ENCODE data around the gene C1QTNF3. TPM values are rescaled to one million over a fixed set of nuclear protein-coding genes. Genes with fewer than 3 reads are reported as not detected.
A peak's percentile ranks its signal among the peaks of the same experiment; 100 is the strongest.

The C1QTNF3 gene
- polyA plus RNA-seq, 3 donors: 49.1 to 72.3 (median 51.5) TPM

DNA sequence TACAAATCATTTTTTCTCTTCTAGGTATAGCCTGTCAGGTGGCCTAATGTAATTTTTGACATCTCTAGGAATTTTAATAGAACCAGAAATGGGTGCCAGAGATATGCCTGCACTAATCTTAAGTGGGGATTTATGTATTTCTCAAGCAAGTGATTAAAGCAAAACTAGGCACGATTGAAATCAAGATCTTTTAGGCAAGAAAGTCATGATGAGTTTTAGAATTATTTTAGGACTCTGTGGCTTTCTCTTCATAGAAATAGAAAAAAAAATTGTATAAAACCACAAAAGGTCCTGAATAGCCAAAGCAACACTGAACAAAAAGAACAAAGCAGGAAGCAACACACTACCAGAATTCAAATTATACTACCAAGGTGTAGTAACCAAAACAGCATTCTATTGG, 34.2 kb downstream of the C1QTNF3 start:
- no peak for DNase-seq (ENCODE audit: extremely low read depth in 1 of 11, low read depth in 9 of 11, low spot score in 4 of 11)

DNA sequence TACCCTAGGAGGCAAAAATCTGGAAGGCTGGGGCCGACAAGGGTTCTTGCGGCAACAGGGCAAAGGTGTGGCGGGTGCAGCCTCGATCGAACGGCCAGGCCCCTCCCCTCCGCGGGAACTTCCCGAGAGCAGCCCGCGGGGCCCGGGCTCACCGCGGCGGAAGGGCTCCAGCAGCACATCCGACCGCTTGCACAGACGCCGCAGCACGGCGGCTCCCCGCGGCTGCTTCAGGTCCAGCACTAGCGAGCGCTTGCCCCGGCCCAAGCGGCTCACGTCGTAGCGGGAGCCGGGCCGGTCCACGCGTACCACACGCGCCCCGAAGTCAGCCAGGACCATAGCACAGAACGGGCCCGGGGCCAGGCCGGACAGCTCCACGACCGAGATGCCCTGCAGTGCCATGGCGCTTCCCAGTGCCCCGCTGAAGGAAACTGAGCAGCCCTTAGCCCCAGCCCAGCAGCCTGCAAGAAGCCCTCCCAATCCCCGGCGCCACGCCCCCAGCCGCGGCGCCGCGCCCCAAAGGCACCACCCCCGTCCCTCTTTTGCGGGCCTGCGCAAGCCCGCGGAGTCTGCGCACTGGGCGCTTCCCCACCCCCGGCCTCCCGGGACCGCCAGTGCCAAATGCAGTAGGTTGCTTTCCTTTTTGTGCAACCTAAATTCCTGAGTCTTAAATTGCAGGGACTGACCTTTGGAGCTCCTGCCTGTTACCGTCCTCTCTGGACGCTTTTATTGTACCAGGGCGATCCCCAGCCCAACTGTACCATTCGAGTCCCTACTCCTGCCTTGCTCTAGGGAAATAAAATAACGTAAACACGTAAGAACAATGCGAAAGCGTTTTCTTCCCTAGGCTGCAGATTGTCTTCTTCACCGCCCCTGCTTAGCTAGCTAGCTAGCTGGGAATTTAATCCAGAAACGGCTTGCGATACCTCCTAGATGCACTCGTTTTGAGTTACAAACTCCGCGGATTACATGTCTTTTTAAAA, 35.1 kb downstream of the C1QTNF3 start, which contains the start of gene AMACR:
Gene AMACR (minus strand): TSS at position 430 of the 980 bp plus-strand sequence. CDS start 31 bp downstream, at position 399.
- DNase-seq (ENCODE audit: extremely low read depth in 1 of 11, low read depth in 9 of 11, low spot score in 4 of 11): peak; percentile 80 to 95 (median 91)

DNA sequence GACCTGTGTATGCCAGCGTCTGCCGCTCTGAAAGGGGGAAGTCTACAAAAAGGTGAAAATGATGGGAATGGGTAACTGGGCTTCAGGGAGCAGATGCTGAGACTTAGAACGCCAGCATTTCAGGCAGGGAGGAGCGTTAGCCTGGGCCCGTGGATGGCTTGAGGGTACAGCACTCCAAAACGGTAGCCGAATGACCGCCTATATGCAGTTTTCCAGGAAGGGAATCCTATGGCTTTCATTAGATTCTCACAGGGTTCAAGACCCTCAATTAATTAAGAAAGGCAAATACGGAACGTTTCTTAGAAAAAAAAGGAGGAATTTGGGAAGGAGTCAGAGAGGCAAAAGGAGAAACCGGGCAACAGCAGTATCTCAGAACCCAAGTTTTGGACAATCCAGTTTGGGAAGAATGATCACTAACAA, 35.8 kb downstream of the C1QTNF3 start:
- DNase-seq (ENCODE audit: extremely low read depth in 1 of 11, low read depth in 9 of 11, low spot score in 4 of 11): no peak

DNA sequence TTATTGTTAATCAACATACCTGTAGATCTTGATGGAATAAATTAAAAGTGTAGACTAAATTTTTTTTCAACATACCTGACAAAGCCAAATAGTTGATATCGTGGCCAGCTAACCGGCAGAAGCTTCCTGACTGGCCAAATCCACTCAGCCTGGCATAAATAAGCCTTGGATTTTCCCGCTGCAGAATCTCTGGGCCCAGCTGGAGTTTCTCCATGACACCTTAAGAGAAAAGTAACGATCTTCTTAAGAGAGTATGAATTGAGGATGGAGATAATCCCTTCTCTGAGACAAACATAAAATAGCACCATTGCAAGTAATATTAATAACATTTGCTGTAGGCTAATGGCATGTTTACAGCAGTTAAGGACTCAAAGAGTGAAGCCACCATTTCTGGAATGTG, 37.3 kb downstream of the C1QTNF3 start:
- DNase-seq (ENCODE audit: extremely low read depth in 1 of 11, low read depth in 9 of 11, low spot score in 4 of 11): no peak

DNA sequence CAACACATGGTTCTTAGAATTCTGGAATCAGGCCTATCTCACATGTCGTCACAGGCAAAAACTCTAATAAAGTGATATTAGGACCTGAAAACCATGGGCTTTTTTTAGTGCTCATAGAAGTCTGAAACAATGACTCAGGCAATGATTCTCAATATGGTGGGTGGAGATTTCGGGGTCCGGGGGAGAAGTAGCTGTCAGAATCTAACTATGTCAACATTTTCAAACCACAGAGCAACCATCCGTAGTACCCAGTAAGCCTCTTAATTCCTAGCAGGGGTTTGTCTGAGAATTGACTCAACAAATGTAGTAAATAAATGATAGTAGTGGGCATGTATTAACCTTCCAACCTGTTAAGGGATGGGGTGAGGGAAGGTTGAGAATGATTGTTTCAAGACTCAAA, 37.8 kb downstream of the C1QTNF3 start:
- DNase-seq (ENCODE audit: extremely low read depth in 1 of 11, low read depth in 9 of 11, low spot score in 4 of 11): no peak

DNA sequence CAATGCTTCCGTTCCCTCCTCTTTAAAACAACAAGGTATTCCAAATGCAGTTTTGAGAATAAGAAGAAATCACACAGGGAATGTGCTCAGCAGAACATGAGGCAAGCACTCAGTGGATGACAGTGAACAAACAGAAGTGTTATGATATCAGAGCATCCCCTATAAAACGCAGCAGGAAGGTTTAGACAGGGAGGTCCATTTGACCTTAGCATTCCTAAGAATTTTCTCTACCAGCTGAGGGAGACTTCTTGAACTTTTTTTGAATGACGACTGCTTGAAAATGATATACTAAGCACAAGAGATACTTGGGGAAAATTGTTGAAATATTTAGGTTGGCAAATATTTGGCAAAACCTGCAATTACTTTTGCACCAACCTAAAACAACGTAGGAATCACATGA, 39.1 kb downstream of the C1QTNF3 start:
- no peak for DNase-seq (ENCODE audit: extremely low read depth in 1 of 11, low read depth in 9 of 11, low spot score in 4 of 11)

DNA sequence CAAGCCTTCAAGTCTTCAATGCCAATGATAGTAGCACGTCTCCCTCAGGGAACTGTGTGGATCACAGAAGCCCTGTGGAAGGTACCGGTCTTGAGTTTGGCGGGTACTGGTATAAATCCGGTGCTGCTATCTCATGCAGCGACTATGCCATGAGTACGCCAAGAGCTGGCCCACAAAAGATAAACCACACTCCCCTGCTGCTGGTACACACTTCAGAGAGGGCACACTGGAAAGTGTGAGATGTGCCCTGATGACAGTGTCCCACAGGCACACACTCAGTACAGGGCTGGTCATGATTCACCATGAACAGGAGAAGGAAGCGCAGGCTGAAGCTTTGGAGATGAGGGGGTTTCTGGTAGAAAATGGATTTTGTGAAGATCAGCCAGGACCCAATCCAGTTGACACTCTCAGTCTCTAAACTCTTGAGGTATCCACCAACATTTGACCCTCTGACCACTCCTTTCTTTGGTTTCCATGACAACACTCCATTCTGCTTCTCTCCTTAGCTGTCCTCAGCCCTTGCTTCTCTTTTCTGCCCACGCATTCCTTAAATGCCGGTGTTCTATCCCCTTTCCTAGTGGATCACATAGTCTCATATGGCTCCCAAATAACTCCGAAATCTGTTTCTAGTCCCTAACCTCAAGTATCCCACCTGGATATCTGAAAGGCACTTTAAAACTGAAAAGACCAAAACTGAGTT, 40.2 kb downstream of the C1QTNF3 start:
- DNase-seq (ENCODE audit: extremely low read depth in 1 of 11, low read depth in 9 of 11, low spot score in 4 of 11): peak in 1 of 11 donors; percentile 36

DNA sequence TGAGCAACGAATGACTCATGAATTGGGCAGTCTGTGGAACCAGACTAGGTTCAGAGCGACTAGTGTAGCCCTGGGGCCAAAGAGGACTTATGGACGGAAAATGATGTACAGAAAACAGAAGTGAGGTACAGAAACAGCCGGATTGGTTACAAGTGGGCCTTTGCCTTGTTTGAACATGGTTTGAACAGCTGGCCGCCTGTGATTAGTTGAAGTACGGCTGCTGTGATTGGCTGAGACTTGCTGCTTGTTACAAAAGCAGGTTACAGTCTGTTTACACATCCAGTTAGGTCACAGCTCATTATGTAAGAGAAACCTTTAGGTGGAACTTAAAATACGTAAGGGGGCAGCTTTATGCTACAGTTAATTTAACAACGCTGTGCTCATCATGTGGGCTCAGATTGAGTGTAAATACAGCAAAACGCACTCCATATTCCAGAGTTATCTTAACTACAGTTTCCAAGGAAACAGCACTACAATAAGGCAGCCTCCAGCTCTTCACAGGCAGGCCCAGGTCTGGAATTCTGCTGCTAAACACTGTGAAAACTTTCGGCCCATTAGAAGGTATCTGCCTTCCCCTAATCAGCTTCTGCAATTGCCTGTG, 41.7 kb downstream of the C1QTNF3 start:
- peak in 2 of 11 donors; percentile 42 to 56 for DNase-seq (ENCODE audit: extremely low read depth in 1 of 11, low read depth in 9 of 11, low spot score in 4 of 11)

DNA sequence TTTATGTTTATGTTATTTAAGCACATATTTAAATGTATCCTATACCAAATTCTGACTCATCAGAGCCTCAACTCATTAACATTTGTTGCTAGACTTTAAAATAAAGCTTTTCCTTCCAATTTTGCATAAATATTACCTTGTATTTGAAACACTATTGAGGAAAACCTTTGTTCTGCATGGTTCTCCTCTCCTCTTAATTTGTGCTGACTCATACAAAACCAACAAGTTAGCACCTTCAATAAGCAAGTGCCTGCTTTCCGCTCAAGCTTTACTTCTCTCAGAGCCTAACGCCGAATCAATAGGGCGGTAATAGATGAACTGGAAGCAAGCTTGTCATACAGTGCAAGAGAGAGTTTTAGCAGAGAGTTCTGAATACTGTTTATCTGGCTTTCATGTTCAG, 43.0 kb downstream of the C1QTNF3 start:
- DNase-seq (ENCODE audit: extremely low read depth in 1 of 11, low read depth in 9 of 11, low spot score in 4 of 11): no peak

DNA sequence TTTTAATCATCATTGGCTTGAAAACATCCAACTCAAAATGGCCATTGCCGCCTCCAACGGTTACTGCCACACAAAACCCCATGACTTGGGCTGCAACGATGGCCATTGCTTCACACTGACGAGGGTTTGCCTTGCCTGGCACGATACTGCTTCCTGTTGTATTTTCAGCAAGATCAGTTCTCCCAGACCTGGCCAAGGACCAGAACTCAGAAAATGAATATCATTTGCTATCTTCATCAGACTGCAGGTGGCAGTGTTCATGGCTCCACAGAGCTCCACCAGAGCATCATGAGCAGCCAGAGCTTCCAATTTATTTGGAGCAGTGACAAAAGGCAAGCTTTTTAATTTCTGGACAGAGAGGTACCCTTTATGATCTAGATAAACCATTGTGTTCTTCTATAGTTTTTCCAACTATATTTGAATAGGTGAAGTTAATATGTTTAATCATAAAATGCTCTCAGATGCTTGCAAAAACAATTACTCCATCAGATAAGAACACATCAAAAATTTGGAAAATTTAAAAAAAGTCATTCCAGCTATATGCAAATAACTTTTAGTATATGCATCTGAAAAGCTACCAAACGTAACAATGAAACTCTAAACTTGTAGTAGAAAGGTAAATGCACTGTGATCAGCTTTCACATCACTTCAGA, 45.6 kb downstream of the C1QTNF3 start:
- DNase-seq (ENCODE audit: extremely low read depth in 1 of 11, low read depth in 9 of 11, low spot score in 4 of 11): peak in 1 of 11 donors; percentile 46

DNA sequence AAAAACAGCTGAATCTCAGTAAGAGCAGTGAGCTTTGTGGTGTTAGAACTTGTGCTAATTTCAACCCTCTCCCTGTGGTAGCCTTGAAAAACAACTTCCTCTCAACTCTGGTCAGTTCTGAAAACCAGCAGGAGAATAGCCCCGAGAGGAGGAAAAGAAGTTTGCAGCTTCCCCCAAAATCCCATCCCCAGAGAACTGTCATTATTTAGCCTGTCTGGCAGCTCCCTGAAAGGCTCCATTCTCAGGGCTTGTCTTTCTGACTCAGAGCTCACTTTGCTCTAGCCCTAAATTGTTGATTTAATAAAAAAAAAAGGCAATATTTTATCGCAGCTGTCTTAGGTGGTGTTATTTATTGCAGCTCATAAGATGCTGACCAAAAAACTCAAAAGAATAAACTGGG, 47.1 kb downstream of the C1QTNF3 start:
- no peak for DNase-seq (ENCODE audit: extremely low read depth in 1 of 11, low read depth in 9 of 11, low spot score in 4 of 11)

DNA sequence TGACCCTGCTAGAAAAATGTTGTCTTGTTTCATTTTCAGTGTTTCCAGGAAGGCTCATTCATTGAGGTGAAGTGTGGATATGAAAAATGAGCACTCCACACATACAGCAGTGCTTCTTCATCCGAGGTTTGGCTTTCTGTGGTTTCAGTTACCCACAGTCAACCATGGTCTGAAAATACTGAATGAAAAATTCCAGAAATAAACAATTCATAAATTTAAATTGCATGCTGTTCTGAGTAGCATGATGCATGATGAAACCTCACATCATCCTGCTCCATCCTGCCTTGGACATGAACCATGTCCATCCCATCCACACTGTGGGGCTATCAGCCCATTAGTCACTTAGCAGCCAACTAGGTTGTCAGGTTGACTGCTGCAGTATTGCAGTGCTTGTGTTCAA, 48.2 kb downstream of the C1QTNF3 start:
- no peak for DNase-seq (ENCODE audit: extremely low read depth in 1 of 11, low read depth in 9 of 11, low spot score in 4 of 11)

DNA sequence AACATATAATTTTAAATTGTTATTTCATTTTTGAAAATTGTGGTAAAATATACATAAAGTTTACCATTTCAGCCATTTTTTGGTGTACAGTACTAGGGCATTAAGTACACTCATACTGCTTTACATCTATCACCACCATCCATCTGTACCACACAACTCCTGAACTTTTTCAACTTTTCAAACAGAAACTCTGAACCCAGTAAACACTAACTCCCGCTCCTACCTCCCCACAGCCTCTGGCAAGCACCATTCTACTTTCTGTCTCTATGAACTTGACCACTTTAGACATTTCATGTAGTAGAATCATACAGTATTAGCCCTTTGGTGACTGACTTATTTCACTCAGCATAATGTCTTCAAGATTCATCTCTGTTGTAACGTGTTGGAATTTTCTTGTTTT, 50.1 kb downstream of the C1QTNF3 start:
- DNase-seq (ENCODE audit: extremely low read depth in 1 of 11, low read depth in 9 of 11, low spot score in 4 of 11): no peak

DNA sequence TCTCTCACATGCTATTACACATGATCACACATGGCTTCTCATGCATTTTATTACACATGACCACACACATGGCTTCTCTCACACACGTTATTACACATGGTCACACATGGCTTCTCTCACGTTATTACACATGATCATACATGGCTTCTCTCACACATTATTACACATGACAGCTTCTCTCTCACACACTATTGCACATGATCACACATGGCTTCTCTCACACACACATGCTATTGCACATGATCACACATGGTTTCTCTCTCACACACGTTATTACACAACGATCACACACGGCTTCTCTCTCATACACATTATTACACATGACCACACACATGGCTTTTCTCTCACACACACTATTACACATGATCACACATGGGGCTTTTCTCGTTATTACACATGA, 57.6 kb downstream of the C1QTNF3 start:
- DNase-seq (ENCODE audit: extremely low read depth in 1 of 11, low read depth in 9 of 11, low spot score in 4 of 11): no peak

DNA sequence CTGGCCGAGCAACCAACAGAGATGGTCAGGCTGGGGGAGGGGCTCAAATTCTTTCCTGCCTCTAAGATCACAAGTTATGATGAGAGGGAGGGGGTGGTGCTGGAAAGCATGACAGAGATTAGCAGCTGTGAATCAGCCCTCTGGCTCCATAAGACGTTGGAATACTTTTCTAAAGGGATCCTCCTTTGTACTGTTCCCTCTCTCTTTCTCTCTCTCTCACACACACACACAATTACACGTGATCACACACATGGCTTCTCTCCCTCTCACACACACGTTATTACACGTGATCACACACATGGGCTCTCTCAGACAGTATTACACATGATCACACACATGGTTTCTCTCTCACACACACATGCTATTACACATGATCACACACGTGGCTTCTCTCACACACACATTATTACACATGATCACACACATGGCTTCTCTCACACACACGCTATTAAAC, 58.3 kb downstream of the C1QTNF3 start, which contains the start of gene SLC45A2:
Gene SLC45A2 (minus strand): TSS at position 23 of the 454 bp plus-strand sequence. CDS start 110 bp downstream, outside the sequence.
- no peak for DNase-seq (ENCODE audit: extremely low read depth in 1 of 11, low read depth in 9 of 11, low spot score in 4 of 11)

DNA sequence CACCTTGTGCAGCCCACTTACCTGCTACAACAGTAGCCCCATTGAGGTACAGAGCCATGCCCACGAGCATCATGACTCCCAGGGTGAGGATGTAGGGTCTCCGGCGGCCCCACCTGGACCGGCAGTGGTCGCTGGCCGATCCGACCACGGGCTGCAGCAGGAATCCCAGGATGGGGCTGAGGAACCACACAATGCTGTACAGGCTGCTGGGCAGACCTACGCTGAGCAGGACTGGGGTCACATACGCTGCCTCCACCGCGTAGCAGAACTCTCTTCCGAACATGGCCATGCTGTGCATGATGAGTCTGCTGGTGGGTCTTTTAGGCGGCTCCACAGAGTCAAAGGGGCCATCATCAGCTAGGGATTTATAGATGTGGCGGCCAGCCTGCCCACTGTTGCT, 58.8 kb downstream of the C1QTNF3 start:
- DNase-seq (ENCODE audit: extremely low read depth in 1 of 11, low read depth in 9 of 11, low spot score in 4 of 11): no peak

DNA sequence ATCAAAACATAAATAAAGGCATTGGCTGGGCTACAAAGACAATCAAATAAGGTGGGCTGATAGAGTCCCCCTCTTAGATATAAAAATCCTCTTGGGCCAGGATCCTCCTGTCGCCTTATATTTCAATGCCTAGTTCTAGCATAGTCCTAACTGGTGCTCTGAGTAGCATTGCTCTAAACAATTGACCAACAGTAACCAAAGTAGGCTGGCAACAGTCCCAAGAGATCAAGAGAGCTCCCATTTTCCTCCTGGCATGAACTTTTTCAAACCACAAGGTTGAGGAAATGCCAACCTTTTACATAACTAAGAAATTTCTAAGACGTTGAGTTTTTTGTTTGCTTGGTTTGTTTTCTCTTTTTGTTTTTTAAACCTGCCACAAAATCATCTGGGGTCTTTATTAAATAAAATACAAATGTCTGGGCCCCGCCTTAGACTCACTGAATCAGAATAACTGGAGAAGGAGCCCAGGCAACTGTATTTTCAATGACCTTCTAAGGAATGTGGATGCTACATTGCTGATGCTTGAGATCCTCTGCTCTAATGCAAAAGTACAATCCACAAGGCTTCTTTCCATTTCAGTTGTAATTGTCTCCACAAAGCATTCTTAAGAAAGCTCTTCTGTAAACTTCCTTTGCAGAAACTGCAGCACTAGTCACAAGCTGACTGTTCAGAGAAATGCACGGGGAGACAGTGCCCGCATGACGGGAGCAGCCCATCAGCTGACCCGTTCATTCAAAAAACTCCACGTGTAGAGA, 61.4 kb downstream of the C1QTNF3 start:
- no peak for DNase-seq (ENCODE audit: extremely low read depth in 1 of 11, low read depth in 9 of 11, low spot score in 4 of 11)

DNA sequence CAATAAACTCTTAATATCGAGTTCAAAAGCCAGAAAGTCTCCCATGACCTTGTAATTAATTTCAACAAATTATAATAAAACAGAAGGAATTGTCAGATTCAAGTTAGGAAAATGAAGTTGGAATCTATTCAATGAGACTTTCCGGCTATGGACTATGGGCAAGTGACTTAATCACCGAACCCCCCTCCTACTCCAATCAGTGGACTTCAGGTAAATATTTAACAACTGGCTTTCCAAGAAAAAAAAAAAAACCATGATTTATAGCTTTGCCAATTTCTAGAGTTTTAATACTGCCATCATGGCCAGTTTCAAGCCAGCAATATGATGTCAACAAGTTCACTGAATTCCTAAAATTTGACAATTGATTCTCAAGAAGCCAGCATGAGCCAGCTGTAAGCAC, 63.0 kb downstream of the C1QTNF3 start:
- no peak for DNase-seq (ENCODE audit: extremely low read depth in 1 of 11, low read depth in 9 of 11, low spot score in 4 of 11)

Data from renal cortex interstitium (tissue), 11 donors.